Measurements from ENCODE around the gene PTAFR.

The PTAFR gene

GRCh38 chr1:28173980-28174297 is 2.6 kb downstream of the PTAFR start:
- TF ChIP-seq TAF1 (IDR thresholded peaks at IDR 0.05; ENCODE audit: borderline replicate concordance, insufficient read depth, low read length) (no peak), REST (IDR thresholded peaks at IDR 0.05; ENCODE audit: insufficient read depth in 1 of 2, low read depth in 2 of 2, low read length in 2 of 2) (no peak), SIN3A (IDR thresholded peaks at IDR 0.05; ENCODE audit: borderline replicate concordance, insufficient read depth, low read length) (no peak), FOXP2 (optimal IDR thresholded peaks at IDR 0.05; ENCODE audit: borderline replicate concordance, extremely low read depth, extremely low read length, insufficient read depth) (no peak), POLR2AphosphoS5 (IDR thresholded peaks at IDR 0.05; ENCODE audit: low read depth, low read length) (no peak)

GRCh38 chr1:28173151-28173979 is 3.1 kb downstream of the PTAFR start:
- no peak for TF ChIP-seq FOXP2 (optimal IDR thresholded peaks at IDR 0.05; ENCODE audit: borderline replicate concordance, extremely low read depth, extremely low read length, insufficient read depth)
- no peak for TF ChIP-seq TAF1 (IDR thresholded peaks at IDR 0.05; ENCODE audit: borderline replicate concordance, insufficient read depth, low read length)
- TF ChIP-seq POLR2AphosphoS5 (IDR thresholded peaks at IDR 0.05; ENCODE audit: low read depth, low read length) = no peak
- TF ChIP-seq REST (IDR thresholded peaks at IDR 0.05; ENCODE audit: insufficient read depth in 1 of 2, low read depth in 2 of 2, low read length in 2 of 2) = no peak
- no peak for TF ChIP-seq SIN3A (IDR thresholded peaks at IDR 0.05; ENCODE audit: borderline replicate concordance, insufficient read depth, low read length)

- no peak for TF ChIP-seq SIN3A (IDR thresholded peaks at IDR 0.05; ENCODE audit: borderline replicate concordance, insufficient read depth, low read length)
- TF ChIP-seq POLR2AphosphoS5 (IDR thresholded peaks at IDR 0.05; ENCODE audit: low read depth, low read length) = no peak
- no peak for TF ChIP-seq REST (IDR thresholded peaks at IDR 0.05; ENCODE audit: insufficient read depth in 1 of 2, low read depth in 2 of 2, low read length in 2 of 2)
- TF ChIP-seq TAF1 (IDR thresholded peaks at IDR 0.05; ENCODE audit: borderline replicate concordance, insufficient read depth, low read length) = no peak
- no peak for TF ChIP-seq FOXP2 (optimal IDR thresholded peaks at IDR 0.05; ENCODE audit: borderline replicate concordance, extremely low read depth, extremely low read length, insufficient read depth)
Observed at GRCh38 chr1:28172713-28173150, 3.8 kb downstream of the PTAFR start.

GRCh38 chr1:28171246-28171645 is 5.2 kb downstream of the PTAFR start:
- TF ChIP-seq REST (IDR thresholded peaks at IDR 0.05; ENCODE audit: insufficient read depth in 1 of 2, low read depth in 2 of 2, low read length in 2 of 2) = no peak
- TF ChIP-seq SIN3A (IDR thresholded peaks at IDR 0.05; ENCODE audit: borderline replicate concordance, insufficient read depth, low read length) = no peak
- no peak for TF ChIP-seq TAF1 (IDR thresholded peaks at IDR 0.05; ENCODE audit: borderline replicate concordance, insufficient read depth, low read length)
- TF ChIP-seq POLR2AphosphoS5 (IDR thresholded peaks at IDR 0.05; ENCODE audit: low read depth, low read length) = no peak
- TF ChIP-seq FOXP2 (optimal IDR thresholded peaks at IDR 0.05; ENCODE audit: borderline replicate concordance, extremely low read depth, extremely low read length, insufficient read depth) = no peak
